ENCODE results near the gene DISP2.

Gene DISP2

GRCh38 chr15:40338041-40338657 is 19.9 kb upstream of the DISP2 start:
- Histone ChIP-seq H3K4me3 (ENCODE audit: insufficient read depth, low read length, poor library complexity, severe bottlenecking) (no peak overlapping the region), H2AFZ (ENCODE audit: low read depth, low read length, severe bottlenecking) (no peak overlapping the region), H3K9me2 (replicated peaks; ENCODE audit: insufficient read depth, low read length) (no peaks in the 10 kb centered on the region), H3K27ac (ENCODE audit: low read depth, low read length) (no peak overlapping the region), H3K9me3 (ENCODE audit: insufficient read depth, low read length) (no peaks in the 10 kb centered on the region), H3K79me2 (ENCODE audit: insufficient read depth, low read length) (no peaks in the 10 kb centered on the region), H3K27me3 (ENCODE audit: low read length) (no peaks in the 10 kb centered on the region), H4K20me1 (ENCODE audit: low read depth, low read length) (no peaks in the 10 kb centered on the region), H3F3A (ENCODE audit: insufficient read depth) (no peaks in the 10 kb centered on the region), H3K4me2 (ENCODE audit: low read depth, low read length, poor library complexity, severe bottlenecking) (peak overlapping the region; percentile 20), H3K9ac (ENCODE audit: low read length) (no peak overlapping the region), H3K36me3 (ENCODE audit: low read length) (no peaks in the 10 kb centered on the region)
- peak; percentile 90 for TF ChIP-seq CTCF (IDR thresholded peaks at IDR 0.05; ENCODE audit: insufficient read depth, low read length, poor library complexity, severe bottlenecking)
- no peak for TF ChIP-seq EZH2phosphoT487 (conservative IDR thresholded peaks at IDR 0.05; ENCODE audit: low read length)

- H4K20me1 ChIP-seq (ENCODE audit: low read depth, low read length) = no peaks in the 10 kb centered on the region
Observed at GRCh38 chr15:40338921-40339620, 18.9 kb upstream of the DISP2 start.

GRCh38 chr15:40339621-40339945 is 18.4 kb upstream of the DISP2 start:
- no peaks in the 10 kb centered on the region for H3K9me3 ChIP-seq (ENCODE audit: insufficient read depth, low read length)
- H3K27ac ChIP-seq (ENCODE audit: low read depth, low read length) = no peak overlapping the region
- H4K20me1 ChIP-seq (ENCODE audit: low read depth, low read length) = no peaks in the 10 kb centered on the region
- TF ChIP-seq CTCF (IDR thresholded peaks at IDR 0.05; ENCODE audit: insufficient read depth, low read length, poor library complexity, severe bottlenecking) (no peak), EZH2phosphoT487 (conservative IDR thresholded peaks at IDR 0.05; ENCODE audit: low read length) (no peak)
- H3K4me2 ChIP-seq (ENCODE audit: low read depth, low read length, poor library complexity, severe bottlenecking) = no peak overlapping the region
- no peak overlapping the region for H2AFZ ChIP-seq (ENCODE audit: low read depth, low read length, severe bottlenecking)
- no peaks in the 10 kb centered on the region for H3K36me3 ChIP-seq (ENCODE audit: low read length)
- no peaks in the 10 kb centered on the region for H3K9me2 ChIP-seq (replicated peaks; ENCODE audit: insufficient read depth, low read length)
- no peak overlapping the region for H3K9ac ChIP-seq (ENCODE audit: low read length)
- no peaks in the 10 kb centered on the region for H3K27me3 ChIP-seq (ENCODE audit: low read length)
- no peak overlapping the region for H3K4me3 ChIP-seq (ENCODE audit: insufficient read depth, low read length, poor library complexity, severe bottlenecking)
- no peaks in the 10 kb centered on the region for H3F3A ChIP-seq (ENCODE audit: insufficient read depth)
- no peaks in the 10 kb centered on the region for H3K79me2 ChIP-seq (ENCODE audit: insufficient read depth, low read length)

More at GRCh38 chr15:40338921-40339620, 18.9 kb upstream of the DISP2 start:
- Histone ChIP-seq H3K4me2 (ENCODE audit: low read depth, low read length, poor library complexity, severe bottlenecking) (no peak overlapping the region), H3K9me3 (ENCODE audit: insufficient read depth, low read length) (no peaks in the 10 kb centered on the region), H3K4me3 (ENCODE audit: insufficient read depth, low read length, poor library complexity, severe bottlenecking) (no peak overlapping the region), H3K79me2 (ENCODE audit: insufficient read depth, low read length) (no peaks in the 10 kb centered on the region), H3K27ac (ENCODE audit: low read depth, low read length) (no peak overlapping the region), H3K36me3 (ENCODE audit: low read length) (no peaks in the 10 kb centered on the region), H3K9ac (ENCODE audit: low read length) (no peak overlapping the region), H2AFZ (ENCODE audit: low read depth, low read length, severe bottlenecking) (no peak overlapping the region), H3F3A (ENCODE audit: insufficient read depth) (no peaks in the 10 kb centered on the region), H3K27me3 (ENCODE audit: low read length) (no peaks in the 10 kb centered on the region), H3K9me2 (replicated peaks; ENCODE audit: insufficient read depth, low read length) (no peaks in the 10 kb centered on the region)
- TF ChIP-seq EZH2phosphoT487 (conservative IDR thresholded peaks at IDR 0.05; ENCODE audit: low read length) = no peak
- no peak for TF ChIP-seq CTCF (IDR thresholded peaks at IDR 0.05; ENCODE audit: insufficient read depth, low read length, poor library complexity, severe bottlenecking)
